Nephron progenitor cell (in vitro differentiated cells): ENCODE measurements around the gene GABRG3.

Experiments used
- DNase-seq: peaks from one replicate; pipeline ENCODE4 v3.0.0; 2021
- H3K27ac Mint-ChIP-seq: 2 replicates; pipeline ENCODE4 v1.8.0; 2021; ENCODE audit warnings: mild to moderate bottlenecking, moderate library complexity, mixed read lengths
- H3K27me3 Mint-ChIP-seq: 2 replicates; pipeline ENCODE4 v1.8.0; 2021; ENCODE audit warnings: mild to moderate bottlenecking, low read depth, mixed read lengths; ENCODE audit not compliant: poor library complexity
- H3K36me3 Mint-ChIP-seq: 2 replicates; pipeline ENCODE4 v1.8.0; 2021; ENCODE audit warnings: low read depth, mixed read lengths
- H3K4me1 Mint-ChIP-seq: 2 replicates; pipeline ENCODE4 v1.8.0; 2021; ENCODE audit warnings: mixed read lengths
- H3K4me3 Mint-ChIP-seq: 2 replicates; pipeline ENCODE4 v1.8.0; 2021; ENCODE audit warnings: mild to moderate bottlenecking, moderate library complexity, mixed read lengths
- H3K9me3 Mint-ChIP-seq: 2 replicates; pipeline ENCODE4 v1.8.0; 2021; ENCODE audit warnings: mild to moderate bottlenecking, moderate library complexity, mixed read lengths
- CTCF ChIP-seq: fragments of 200-600 bp; sonication (generic); IDR thresholded peaks from 2 replicates; pipeline ENCODE4 v1.5.0; 2021; ENCODE audit warnings: antibody characterized with exemption

Gene GABRG3

GRCh38 chr15:27057904-27058645 is 87.1 kb downstream of the GABRG3 start:
- H3K36me3 Mint-ChIP-seq = no peaks in the 10 kb centered on the region
- TF ChIP-seq CTCF = no peak
- no peak overlapping the region for H3K4me3 Mint-ChIP-seq
- no peak for DNase-seq
- H3K27ac Mint-ChIP-seq = no peak overlapping the region
- peaks cover 4% of the 10 kb centered on the region for H3K27me3 Mint-ChIP-seq
- H3K4me1 Mint-ChIP-seq = peaks cover 17% of the 10 kb centered on the region
- no peaks in the 10 kb centered on the region for H3K9me3 Mint-ChIP-seq

- no peak for DNase-seq
- peaks cover 22% of the 10 kb centered on the region for H3K4me1 Mint-ChIP-seq
- no peak overlapping the region for H3K4me3 Mint-ChIP-seq
- peaks cover 4% of the 10 kb centered on the region for H3K27me3 Mint-ChIP-seq
- H3K36me3 Mint-ChIP-seq = no peaks in the 10 kb centered on the region
- H3K9me3 Mint-ChIP-seq = no peaks in the 10 kb centered on the region
- H3K27ac Mint-ChIP-seq = no peak overlapping the region
- no peak for TF ChIP-seq CTCF
These were observed 88.0 kb downstream of the GABRG3 start for GRCh38 chr15:27058939-27059338.

GRCh38 chr15:27059610-27060202 is 88.7 kb downstream of the GABRG3 start:
- Mint-ChIP-seq H3K9me3 (no peaks in the 10 kb centered on the region), H3K4me3 (no peak overlapping the region), H3K27me3 (peaks cover 4% of the 10 kb centered on the region), H3K4me1 (peaks cover 24% of the 10 kb centered on the region), H3K36me3 (no peaks in the 10 kb centered on the region), H3K27ac (no peak overlapping the region)
- DNase-seq = peak; percentile 64
- peak; percentile 74 for TF ChIP-seq CTCF

GRCh38 chr15:27061739-27062138 is 90.8 kb downstream of the GABRG3 start:
- Mint-ChIP-seq H3K4me3 (no peak overlapping the region), H3K4me1 (peaks cover 24% of the 10 kb centered on the region), H3K27me3 (peaks cover 6% of the 10 kb centered on the region), H3K9me3 (peaks cover 8% of the 10 kb centered on the region), H3K27ac (no peak overlapping the region), H3K36me3 (no peaks in the 10 kb centered on the region)
- no peak for DNase-seq
- TF ChIP-seq CTCF = no peak

GRCh38 chr15:27062951-27063350 is 92.0 kb downstream of the GABRG3 start:
- Mint-ChIP-seq H3K4me3 (no peak overlapping the region), H3K9me3 (peaks cover 16% of the 10 kb centered on the region), H3K27ac (no peak overlapping the region), H3K4me1 (peaks cover 24% of the 10 kb centered on the region), H3K27me3 (peaks cover 9% of the 10 kb centered on the region), H3K36me3 (peaks cover 5% of the 10 kb centered on the region)
- DNase-seq = no peak
- no peak for TF ChIP-seq CTCF

- Mint-ChIP-seq H3K27me3 (peaks cover 9% of the 10 kb centered on the region), H3K36me3 (peaks cover 6% of the 10 kb centered on the region), H3K9me3 (peaks cover 27% of the 10 kb centered on the region), H3K4me1 (peaks cover 24% of the 10 kb centered on the region), H3K27ac (no peak overlapping the region), H3K4me3 (no peak overlapping the region)
- no peak for DNase-seq
- TF ChIP-seq CTCF = no peak
These were observed 93.1 kb downstream of the GABRG3 start for GRCh38 chr15:27064080-27064479.
